HG03064 (cell line): ENCODE data around the gene PRUNE2.
"Not testable (repeated sequence)": the region's sequence is repeated elsewhere in the genome, so short reads cannot be mapped to it uniquely, and the experiment has no call there.

Experiments used
- ATAC-seq: cut with Tn5 transposase; IDR thresholded peaks from one replicate; pipeline ENCODE4 v1.9.1; 2021; ENCODE audit warnings: low read depth; ENCODE audit not compliant: unreplicated experiment

Gene PRUNE2

GRCh38 chr9:76609285-76610010, 296.5 kb downstream of the PRUNE2 start:
- no peak for ATAC-seq

GRCh38 chr9:76608575-76609273, 297.2 kb downstream of the PRUNE2 start:
- ATAC-seq, result no peak

GRCh38 chr9:76607730-76608436, 298.0 kb downstream of the PRUNE2 start:
- ATAC-seq, result no peak

GRCh38 chr9:76605321-76605900, 300.5 kb downstream of the PRUNE2 start:
- ATAC-seq, result peak; percentile 93

- ATAC-seq, result no peak
Observed at GRCh38 chr9:76603931-76604570, 301.9 kb downstream of the PRUNE2 start.

- no peak for ATAC-seq
Observed at GRCh38 chr9:76603448-76603895, 302.4 kb downstream of the PRUNE2 start.

GRCh38 chr9:76602199-76602598, 303.7 kb downstream of the PRUNE2 start:
- ATAC-seq, result no peak

- no peak for ATAC-seq
Observed at GRCh38 chr9:76600007-76600615, 305.8 kb downstream of the PRUNE2 start.

GRCh38 chr9:76598981-76599380, 306.9 kb downstream of the PRUNE2 start:
- ATAC-seq, result no peak

GRCh38 chr9:76595645-76596044, 310.3 kb downstream of the PRUNE2 start:
- ATAC-seq, result no peak

- no peak for ATAC-seq
Observed at GRCh38 chr9:76594764-76595424, 311.0 kb downstream of the PRUNE2 start.

- not testable (repeated sequence) for ATAC-seq
Observed at GRCh38 chr9:76593961-76594735, 311.8 kb downstream of the PRUNE2 start.

- no peak for ATAC-seq
Observed at GRCh38 chr9:76592974-76593347, 313.0 kb downstream of the PRUNE2 start.

GRCh38 chr9:76592091-76592973, 313.6 kb downstream of the PRUNE2 start:
- no peak for ATAC-seq

GRCh38 chr9:76591256-76591950, 314.5 kb downstream of the PRUNE2 start:
- no peak for ATAC-seq

- no peak for ATAC-seq
Observed at GRCh38 chr9:76588316-76588715, 317.6 kb downstream of the PRUNE2 start.
